ENCODE data around the gene BCAP31.

- TF ChIP-seq CTCF (IDR thresholded peaks at IDR 0.05): no peak
- no peak for TF ChIP-seq POLR2A (IDR thresholded peaks at IDR 0.05)
- TF ChIP-seq POLR2AphosphoS5 (IDR thresholded peaks at IDR 0.05; ENCODE audit: insufficient read depth in 1 of 2, low read depth in 1 of 2): no peak
Observed at GRCh38 chrX:153770601-153771414, 46.6 kb upstream of the BCAP31 start.

Measured in vagina (tissue), 2 donors.